ENCODE data around the gene CSF2RB. TPM values are rescaled to one million over a fixed set of nuclear protein-coding genes. Genes with fewer than 3 reads are reported as not detected.

The CSF2RB gene
- total RNA-seq, 1 donor from 2014 or later: not detected

GRCh38 chr22:36914390-36914752 lies 943 bp downstream of the CSF2RB start:
- no peak for TF ChIP-seq CTCF (IDR thresholded peaks at IDR 0.05; ENCODE audit: insufficient read depth, low read length, severe bottlenecking)
- no peak for DNase-seq (ENCODE audit: low read depth)
- H3K27me3 ChIP-seq (ENCODE audit: control insufficient read depth, insufficient read depth, low read length): no peaks in the 10 kb centered on the region
- no peak overlapping the region for H3K4me3 ChIP-seq (ENCODE audit: low read depth, low read length)
- no peaks in the 10 kb centered on the region for H3K36me3 ChIP-seq (ENCODE audit: control insufficient read depth, insufficient read depth, low read length)
- no peak for FAIRE-seq

- no peak for TF ChIP-seq CTCF (IDR thresholded peaks at IDR 0.05; ENCODE audit: insufficient read depth, low read length, severe bottlenecking)
- H3K36me3 ChIP-seq (ENCODE audit: control insufficient read depth, insufficient read depth, low read length): no peaks in the 10 kb centered on the region
- FAIRE-seq (no peak), DNase-seq (ENCODE audit: low read depth) (no peak)
- H3K27me3 ChIP-seq (ENCODE audit: control insufficient read depth, insufficient read depth, low read length): no peaks in the 10 kb centered on the region
- H3K4me3 ChIP-seq (ENCODE audit: low read depth, low read length): no peak overlapping the region
These were observed 2.6 kb downstream of the CSF2RB start for GRCh38 chr22:36916034-36916433.

- TF ChIP-seq CTCF (IDR thresholded peaks at IDR 0.05; ENCODE audit: insufficient read depth, low read length, severe bottlenecking): no peak
- DNase-seq (ENCODE audit: low read depth) (no peak), FAIRE-seq (no peak)
- H3K4me3 ChIP-seq (ENCODE audit: low read depth, low read length): no peak overlapping the region
- H3K36me3 ChIP-seq (ENCODE audit: control insufficient read depth, insufficient read depth, low read length): no peaks in the 10 kb centered on the region
- H3K27me3 ChIP-seq (ENCODE audit: control insufficient read depth, insufficient read depth, low read length): peaks cover 4% of the 10 kb centered on the region
These were observed 5.3 kb downstream of the CSF2RB start for GRCh38 chr22:36918586-36919284.

- no peak for DNase-seq (ENCODE audit: low read depth)
- Histone ChIP-seq H3K27me3 (ENCODE audit: control insufficient read depth, insufficient read depth, low read length) (peaks cover 4% of the 10 kb centered on the region), H3K4me3 (ENCODE audit: low read depth, low read length) (no peak overlapping the region), H3K36me3 (ENCODE audit: control insufficient read depth, insufficient read depth, low read length) (no peaks in the 10 kb centered on the region)
- peak; percentile 73 for FAIRE-seq
- TF ChIP-seq CTCF (IDR thresholded peaks at IDR 0.05; ENCODE audit: insufficient read depth, low read length, severe bottlenecking): no peak
These were observed 8.1 kb downstream of the CSF2RB start for GRCh38 chr22:36921309-36922104.

GRCh38 chr22:36922105-36922608 lies 8.7 kb downstream of the CSF2RB start:
- no peak for TF ChIP-seq CTCF (IDR thresholded peaks at IDR 0.05; ENCODE audit: insufficient read depth, low read length, severe bottlenecking)
- FAIRE-seq (no peak), DNase-seq (ENCODE audit: low read depth) (no peak)
- peaks cover 4% of the 10 kb centered on the region for H3K27me3 ChIP-seq (ENCODE audit: control insufficient read depth, insufficient read depth, low read length)
- H3K4me3 ChIP-seq (ENCODE audit: low read depth, low read length): no peak overlapping the region
- no peaks in the 10 kb centered on the region for H3K36me3 ChIP-seq (ENCODE audit: control insufficient read depth, insufficient read depth, low read length)
